ENCODE data around the gene MIF.

- TF ChIP-seq, protein P1, sequence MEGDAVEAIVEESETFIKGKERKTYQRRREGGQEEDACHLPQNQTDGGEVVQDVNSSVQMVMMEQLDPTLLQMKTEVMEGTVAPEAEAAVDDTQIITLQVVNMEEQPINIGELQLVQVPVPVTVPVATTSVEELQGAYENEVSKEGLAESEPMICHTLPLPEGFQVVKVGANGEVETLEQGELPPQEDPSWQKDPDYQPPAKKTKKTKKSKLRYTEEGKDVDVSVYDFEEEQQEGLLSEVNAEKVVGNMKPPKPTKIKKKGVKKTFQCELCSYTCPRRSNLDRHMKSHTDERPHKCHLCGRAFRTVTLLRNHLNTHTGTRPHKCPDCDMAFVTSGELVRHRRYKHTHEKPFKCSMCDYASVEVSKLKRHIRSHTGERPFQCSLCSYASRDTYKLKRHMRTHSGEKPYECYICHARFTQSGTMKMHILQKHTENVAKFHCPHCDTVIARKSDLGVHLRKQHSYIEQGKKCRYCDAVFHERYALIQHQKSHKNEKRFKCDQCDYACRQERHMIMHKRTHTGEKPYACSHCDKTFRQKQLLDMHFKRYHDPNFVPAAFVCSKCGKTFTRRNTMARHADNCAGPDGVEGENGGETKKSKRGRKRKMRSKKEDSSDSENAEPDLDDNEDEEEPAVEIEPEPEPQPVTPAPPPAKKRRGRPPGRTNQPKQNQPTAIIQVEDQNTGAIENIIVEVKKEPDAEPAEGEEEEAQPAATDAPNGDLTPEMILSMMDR (conservative IDR thresholded peaks at IDR 0.05; ENCODE audit: low read length): no peak
- TF ChIP-seq EZH2phosphoT487 (IDR thresholded peaks at IDR 0.05; ENCODE audit: borderline replicate concordance): no peak
Measured at GRCh38 chr22:23906641-23907040, 12.5 kb downstream of the MIF start.
